GM21447 (cell line): Measurements from ENCODE around the gene AHRR.
A peak's percentile ranks its signal among the peaks of the same experiment; 100 is the strongest.
"Not testable (repeated sequence)": the region's sequence is repeated elsewhere in the genome, so short reads cannot be mapped to it uniquely, and the experiment has no call there.

Source experiments
- ATAC-seq: cut with Tn5 transposase; IDR thresholded peaks from one replicate; pipeline ENCODE4 v1.9.1; 2021; ENCODE audit not compliant: unreplicated experiment

The AHRR gene

GRCh38 chr5:362978-363765 lies 41.7 kb downstream of the AHRR start:
- no peak for ATAC-seq

- no peak for ATAC-seq
These were observed 43.0 kb downstream of the AHRR start for GRCh38 chr5:364497-364896.

GRCh38 chr5:366541-367357 lies 45.2 kb downstream of the AHRR start:
- ATAC-seq, result no peak

GRCh38 chr5:367358-368130 lies 46.0 kb downstream of the AHRR start:
- no peak for ATAC-seq

- peak; percentile 50 for ATAC-seq
These were observed 46.9 kb downstream of the AHRR start for GRCh38 chr5:368183-369084.

GRCh38 chr5:369151-369868 lies 47.8 kb downstream of the AHRR start:
- peak; percentile 32 for ATAC-seq

GRCh38 chr5:369869-370236 lies 48.3 kb downstream of the AHRR start:
- ATAC-seq, result not testable (repeated sequence)

GRCh38 chr5:370311-370958 lies 48.9 kb downstream of the AHRR start:
- ATAC-seq, result no peak

- ATAC-seq, result no peak
These were observed 49.7 kb downstream of the AHRR start for GRCh38 chr5:370959-371810.

- no peak for ATAC-seq
These were observed 50.5 kb downstream of the AHRR start for GRCh38 chr5:371811-372555.

GRCh38 chr5:372556-372995 lies 51.1 kb downstream of the AHRR start:
- no peak for ATAC-seq

GRCh38 chr5:372996-373709 lies 51.6 kb downstream of the AHRR start:
- ATAC-seq, result no peak

GRCh38 chr5:373710-374602 lies 52.4 kb downstream of the AHRR start:
- ATAC-seq, result no peak

- no peak for ATAC-seq
These were observed 53.3 kb downstream of the AHRR start for GRCh38 chr5:374631-375335.

GRCh38 chr5:375336-375920 lies 53.9 kb downstream of the AHRR start:
- ATAC-seq, result no peak
